GM06990 (cell line): ENCODE results near the gene OR6B2.
"Not testable (repeated sequence)": the region's sequence is repeated elsewhere in the genome, so short reads cannot be mapped to it uniquely, and the experiment has no call there.

Source experiments
- DNase-seq: peaks from one replicate; pipeline ENCODE4 v3.0.0-alpha.2; 2011; ENCODE audit not compliant: insufficient read length; ENCODE audit errors: extremely low read depth
- H3K27me3 ChIP-seq: replicated peaks from 2 replicates; pipeline ENCODE4 v1.6.0; 2011; ENCODE audit warnings: low read length; ENCODE audit not compliant: control insufficient read depth, insufficient read depth
- H3K36me3 ChIP-seq: 2 replicates; pipeline ENCODE4 v1.5.1; 2011; ENCODE audit warnings: low read length; ENCODE audit not compliant: control insufficient read depth, insufficient read depth
- H3K4me3 ChIP-seq: replicated peaks from 2 replicates; pipeline ENCODE4 v1.5.1; 2011; ENCODE audit warnings: low read depth, mild to moderate bottlenecking, control low read depth, low read length
- TF ChIP-seq, protein P1 (sequence below): IDR thresholded peaks from 2 replicates; pipeline ENCODE4 v1.5.1; 2011; ENCODE audit warnings: low read length, control low read depth, mild to moderate bottlenecking, inconsistent platforms; ENCODE audit not compliant: insufficient read depth, poor library complexity, severe bottlenecking

OR6B2 gene

DNA sequence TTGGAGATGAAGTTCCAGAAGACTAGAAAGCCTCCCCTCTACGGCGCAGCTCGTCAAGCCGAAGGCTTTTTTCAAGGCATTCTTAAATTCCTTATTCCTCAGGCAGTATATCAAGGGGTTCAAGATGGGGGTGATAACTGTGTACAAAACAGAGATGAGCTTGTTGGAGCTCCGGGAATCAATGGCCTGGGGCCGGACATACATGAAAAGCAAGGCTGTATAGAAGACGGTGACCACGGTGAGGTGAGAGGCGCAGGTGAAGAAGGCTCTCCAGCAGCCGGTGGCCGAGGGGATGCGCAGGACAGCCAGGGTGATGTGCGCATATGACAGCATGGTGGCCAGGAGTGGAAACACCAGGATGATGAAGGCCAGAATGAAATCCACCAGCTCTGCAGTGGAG lies 14.9 kb upstream of the OR6B2 start:
- H3K27me3 ChIP-seq = no peaks in the 10 kb centered on the region
- TF ChIP-seq, protein P1, sequence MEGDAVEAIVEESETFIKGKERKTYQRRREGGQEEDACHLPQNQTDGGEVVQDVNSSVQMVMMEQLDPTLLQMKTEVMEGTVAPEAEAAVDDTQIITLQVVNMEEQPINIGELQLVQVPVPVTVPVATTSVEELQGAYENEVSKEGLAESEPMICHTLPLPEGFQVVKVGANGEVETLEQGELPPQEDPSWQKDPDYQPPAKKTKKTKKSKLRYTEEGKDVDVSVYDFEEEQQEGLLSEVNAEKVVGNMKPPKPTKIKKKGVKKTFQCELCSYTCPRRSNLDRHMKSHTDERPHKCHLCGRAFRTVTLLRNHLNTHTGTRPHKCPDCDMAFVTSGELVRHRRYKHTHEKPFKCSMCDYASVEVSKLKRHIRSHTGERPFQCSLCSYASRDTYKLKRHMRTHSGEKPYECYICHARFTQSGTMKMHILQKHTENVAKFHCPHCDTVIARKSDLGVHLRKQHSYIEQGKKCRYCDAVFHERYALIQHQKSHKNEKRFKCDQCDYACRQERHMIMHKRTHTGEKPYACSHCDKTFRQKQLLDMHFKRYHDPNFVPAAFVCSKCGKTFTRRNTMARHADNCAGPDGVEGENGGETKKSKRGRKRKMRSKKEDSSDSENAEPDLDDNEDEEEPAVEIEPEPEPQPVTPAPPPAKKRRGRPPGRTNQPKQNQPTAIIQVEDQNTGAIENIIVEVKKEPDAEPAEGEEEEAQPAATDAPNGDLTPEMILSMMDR = no peak
- no peak for DNase-seq
- no peaks in the 10 kb centered on the region for H3K36me3 ChIP-seq
- H3K4me3 ChIP-seq = no peak overlapping the region

DNA sequence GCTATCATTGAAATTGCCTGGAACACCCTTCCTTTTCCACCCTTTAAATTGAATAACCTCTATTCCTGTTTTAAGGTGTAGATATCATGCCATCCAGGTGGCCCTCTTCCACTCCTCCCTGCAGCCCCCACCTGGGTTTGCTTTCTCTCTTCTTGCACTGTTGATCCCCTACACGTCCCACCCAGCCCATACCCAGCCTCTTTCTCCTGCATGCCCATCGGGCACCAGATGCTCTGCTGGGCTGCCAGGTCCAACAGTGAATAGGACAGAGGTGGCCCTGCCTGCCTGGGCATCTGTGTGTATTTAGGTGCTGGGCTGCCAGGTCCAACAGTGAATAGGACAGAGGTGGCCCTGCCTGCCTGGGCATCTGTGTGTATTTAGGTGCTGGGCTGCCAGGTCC lies 13.9 kb upstream of the OR6B2 start:
- not testable (repeated sequence) for H3K4me3 ChIP-seq, H3K36me3 ChIP-seq, DNase-seq, H3K27me3 ChIP-seq

DNA sequence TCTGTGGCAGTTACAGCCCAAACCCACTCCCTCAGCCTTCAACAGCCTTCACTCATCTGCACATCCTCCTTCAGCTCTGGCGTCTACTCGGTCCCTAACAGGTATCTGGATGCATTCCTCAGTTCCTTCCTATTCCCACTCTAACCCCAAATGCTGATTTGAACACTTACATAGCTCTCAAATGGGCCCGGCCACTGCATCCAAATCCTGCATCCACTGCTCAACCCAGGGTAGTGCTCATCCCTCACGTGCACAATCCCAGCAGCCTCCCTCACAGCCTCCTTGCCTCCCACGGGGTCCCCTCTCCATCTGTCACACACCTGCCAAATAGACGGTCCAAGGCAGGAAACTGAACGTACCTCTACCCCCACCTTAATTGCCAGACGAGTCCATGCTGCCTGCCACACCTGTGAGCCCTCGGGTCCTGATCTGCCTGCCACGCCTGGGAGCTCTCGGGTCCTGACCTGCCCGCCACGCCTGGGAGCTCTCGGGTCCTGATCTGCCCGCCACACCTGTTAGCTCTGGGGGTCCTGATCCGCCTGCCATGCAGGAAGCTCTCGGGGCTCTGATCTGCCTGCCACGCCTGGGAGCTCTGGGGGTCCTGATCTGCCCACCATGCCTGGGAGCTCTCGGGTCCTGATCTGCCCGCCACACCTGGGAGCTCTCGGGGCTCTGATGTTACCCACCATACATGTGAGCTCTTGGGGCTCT lies 13.2 kb upstream of the OR6B2 start:
- TF ChIP-seq, protein P1 = no peak
- H3K4me3 ChIP-seq = no peak overlapping the region
- H3K27me3 ChIP-seq = no peaks in the 10 kb centered on the region
- DNase-seq = no peak
- no peaks in the 10 kb centered on the region for H3K36me3 ChIP-seq

DNA sequence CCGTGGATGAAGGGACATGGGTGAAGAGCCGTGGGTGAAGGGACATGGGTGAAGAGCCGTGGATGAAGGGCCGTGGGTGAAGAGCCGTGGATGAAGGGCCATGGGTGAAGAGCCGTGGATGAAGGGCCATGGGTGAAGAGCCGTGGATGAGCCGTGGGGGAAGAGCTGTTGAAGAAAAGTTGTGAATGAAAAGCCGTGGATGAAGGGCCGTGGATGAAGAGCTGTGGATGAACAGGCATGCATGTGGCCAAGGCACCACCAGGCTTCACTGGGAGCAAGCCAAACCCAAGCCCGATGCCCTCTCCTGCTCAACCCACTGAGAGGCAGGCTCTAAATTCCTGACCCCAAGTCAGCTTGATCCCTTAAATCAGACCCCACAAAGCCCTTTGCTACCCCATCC lies 12.5 kb upstream of the OR6B2 start:
- Histone ChIP-seq H3K36me3 (no peaks in the 10 kb centered on the region), H3K27me3 (no peaks in the 10 kb centered on the region), H3K4me3 (no peak overlapping the region)
- no peak for DNase-seq
- TF ChIP-seq, protein P1 = no peak

DNA sequence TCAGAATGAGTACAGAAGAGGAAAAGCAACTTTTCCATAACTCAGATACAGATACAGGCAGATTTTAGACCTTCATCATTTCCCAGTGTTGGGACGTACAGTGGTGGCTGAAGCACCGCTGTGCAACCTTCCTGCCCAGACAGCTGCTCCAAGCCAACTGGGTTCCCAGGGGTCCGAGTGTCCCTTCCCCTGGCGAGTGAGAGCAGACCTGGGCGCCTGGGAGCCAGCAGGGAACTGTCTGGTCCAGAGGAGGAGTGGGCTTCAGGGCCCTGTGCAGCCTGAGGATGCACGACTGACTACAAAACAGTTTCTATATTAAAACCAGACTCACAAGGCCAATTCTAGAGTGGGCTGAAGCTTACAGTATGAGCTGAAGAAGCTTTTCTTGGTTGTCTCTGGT lies 11.1 kb upstream of the OR6B2 start:
- H3K36me3 ChIP-seq = no peaks in the 10 kb centered on the region
- no peak overlapping the region for H3K4me3 ChIP-seq
- H3K27me3 ChIP-seq = no peaks in the 10 kb centered on the region
- DNase-seq = no peak
- TF ChIP-seq, protein P1 = no peak

DNA sequence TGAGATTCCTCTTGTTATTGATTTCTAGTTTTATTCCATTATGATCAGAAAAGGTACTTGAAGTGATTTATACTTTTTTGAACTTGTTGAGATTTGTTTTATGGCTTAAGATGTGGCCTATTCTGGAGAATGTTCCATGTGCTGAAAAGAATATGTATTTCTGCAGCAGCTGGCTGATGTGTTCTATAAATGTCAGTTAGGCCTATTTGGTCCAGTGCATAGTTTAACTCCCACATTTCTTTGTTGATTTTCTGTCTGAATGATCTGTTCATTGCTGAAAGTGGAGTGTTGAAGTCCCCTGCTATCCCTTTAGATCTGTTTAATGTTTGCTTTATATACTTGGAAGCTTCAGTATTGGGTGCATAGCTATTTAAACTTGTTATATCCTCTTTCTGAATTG lies 7.1 kb upstream of the OR6B2 start:
- Histone ChIP-seq H3K27me3 (no peaks in the 10 kb centered on the region), H3K36me3 (no peaks in the 10 kb centered on the region), H3K4me3 (no peak overlapping the region)
- TF ChIP-seq, protein P1 = no peak
- no peak for DNase-seq
